Ureter (tissue), 1 donor: Measurements from ENCODE around the gene PRKCB. TPM values are rescaled to one million over a fixed set of nuclear protein-coding genes. Genes with fewer than 3 reads are reported as not detected.

Source experiments
- DNase-seq: peaks from one replicate; pipeline ENCODE4 v3.0.0-alpha.2; 2020; ENCODE audit warnings: low spot score
- total RNA-seq: library from RNA; stranded (reverse); gene quantifications from one replicate; pipeline ENCODE4 v1.2.4, GENCODE V29; 2023
- donor health status: DM: yes; HTN: yes; CAD: no.

PRKCB gene
- 14.3 TPM for total RNA-seq

DNA sequence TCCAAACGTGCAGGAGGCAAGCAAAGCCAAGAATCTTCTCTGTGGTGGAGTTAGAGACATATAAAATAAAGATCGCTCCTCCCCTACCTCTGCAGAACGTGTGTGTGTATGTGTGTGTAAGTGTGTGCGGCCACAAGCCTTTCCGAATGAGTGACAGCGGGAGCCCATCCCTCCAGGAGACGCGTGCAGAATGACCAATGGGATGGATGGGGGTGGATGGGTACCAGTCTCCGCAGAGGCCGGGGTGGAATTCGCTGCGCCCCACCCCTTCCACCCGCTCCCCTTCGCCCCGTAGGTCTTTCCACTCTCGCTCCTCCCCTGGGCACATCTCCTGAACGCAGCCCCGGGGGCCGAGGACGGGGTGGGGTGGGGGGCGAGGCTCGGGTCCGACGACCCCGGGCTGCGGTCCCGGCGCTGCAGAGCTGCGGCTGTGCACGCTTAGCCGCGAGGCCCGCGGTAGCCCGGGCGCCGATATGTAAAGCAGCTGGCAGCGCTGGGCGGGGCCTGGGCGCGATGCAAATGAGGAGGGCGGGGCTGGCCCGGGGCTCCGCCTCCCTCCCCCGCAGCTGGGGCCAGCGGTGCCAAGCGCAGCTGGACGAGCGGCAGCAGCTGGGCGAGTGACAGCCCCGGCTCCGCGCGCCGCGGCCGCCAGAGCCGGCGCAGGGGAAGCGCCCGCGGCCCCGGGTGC is at the start of gene PRKCB:
Gene PRKCB (plus strand): TSS at position 594 of the 688 bp plus-strand sequence.
- DNase-seq = peak; percentile 76

GRCh38 chr16:23786964-23787561 is 48.7 kb upstream of the PRKCB start:
- no peak for DNase-seq

DNA sequence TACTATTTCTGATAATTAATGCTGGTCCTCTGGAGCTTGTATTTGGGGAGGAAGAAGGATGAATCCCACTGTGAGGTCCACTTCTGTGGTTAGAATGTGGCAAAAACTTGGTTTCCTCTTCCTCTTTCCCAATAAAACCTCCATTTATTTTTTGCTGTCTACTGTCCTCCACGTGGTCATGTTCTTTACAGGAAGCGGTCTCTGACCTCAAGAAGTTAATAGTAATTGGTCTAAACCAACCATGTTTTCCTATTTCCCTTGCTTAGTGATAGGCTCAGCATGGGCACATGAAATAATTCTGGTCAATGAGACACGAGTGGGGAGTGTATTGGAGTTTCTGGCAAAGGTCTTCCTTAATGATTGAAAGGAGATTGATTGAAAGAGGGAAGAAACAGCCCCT is 47.1 kb upstream of the PRKCB start:
- no peak for DNase-seq

GRCh38 chr16:23795378-23795777 is 40.4 kb upstream of the PRKCB start:
- DNase-seq = no peak

- DNase-seq = no peak
Observed at GRCh38 chr16:23796941-23797340, 38.8 kb upstream of the PRKCB start.

DNA sequence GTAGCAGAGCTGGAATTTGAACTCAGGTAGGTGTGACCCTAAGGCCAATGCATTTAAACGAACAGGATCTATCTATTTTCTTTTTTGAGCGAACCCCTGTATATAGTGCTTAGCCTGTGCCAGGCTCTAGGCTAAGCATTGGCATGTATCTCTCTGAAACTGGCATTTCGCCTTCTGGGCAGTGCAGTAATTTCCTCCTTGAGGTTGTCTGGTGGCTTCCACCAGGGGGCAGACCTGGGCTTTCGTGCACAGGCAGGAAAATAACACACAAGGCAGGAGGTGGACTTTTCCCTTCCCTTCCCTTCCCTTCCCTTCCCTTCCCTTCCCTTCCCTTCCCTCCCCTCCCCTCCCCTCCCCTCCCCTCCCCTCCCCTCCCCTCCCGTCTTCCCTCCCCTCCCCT is 34.4 kb upstream of the PRKCB start:
- DNase-seq = peak; percentile 77

- no peak for DNase-seq
Observed at GRCh38 chr16:23802776-23803175, 33.0 kb upstream of the PRKCB start.

DNA sequence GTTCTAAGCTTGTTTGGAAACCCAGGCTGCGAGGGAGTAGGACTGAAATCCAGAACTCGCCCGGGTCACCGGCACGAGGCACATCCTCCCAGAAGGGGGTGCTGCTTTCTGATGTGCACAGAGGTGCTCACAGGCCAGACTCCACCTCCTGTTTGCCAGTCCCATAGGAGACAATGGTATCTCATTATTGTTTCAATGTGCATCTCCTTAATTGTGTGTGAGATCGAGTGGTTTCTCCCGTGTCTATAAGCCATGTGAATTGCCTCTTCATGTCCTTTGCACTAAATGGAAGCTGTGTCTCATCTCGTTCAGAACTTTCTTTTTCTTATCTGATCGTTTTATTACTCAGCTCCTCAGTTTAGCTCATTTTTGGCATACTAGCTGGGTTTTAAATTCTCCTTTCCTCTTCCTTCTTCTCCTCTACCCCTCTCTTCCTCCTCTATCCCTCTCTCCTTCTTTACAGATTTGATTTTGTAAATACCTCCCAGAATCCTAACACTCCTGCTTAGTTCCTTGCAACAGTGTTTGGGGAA is 32.1 kb upstream of the PRKCB start:
- DNase-seq = peak; percentile 59

DNA sequence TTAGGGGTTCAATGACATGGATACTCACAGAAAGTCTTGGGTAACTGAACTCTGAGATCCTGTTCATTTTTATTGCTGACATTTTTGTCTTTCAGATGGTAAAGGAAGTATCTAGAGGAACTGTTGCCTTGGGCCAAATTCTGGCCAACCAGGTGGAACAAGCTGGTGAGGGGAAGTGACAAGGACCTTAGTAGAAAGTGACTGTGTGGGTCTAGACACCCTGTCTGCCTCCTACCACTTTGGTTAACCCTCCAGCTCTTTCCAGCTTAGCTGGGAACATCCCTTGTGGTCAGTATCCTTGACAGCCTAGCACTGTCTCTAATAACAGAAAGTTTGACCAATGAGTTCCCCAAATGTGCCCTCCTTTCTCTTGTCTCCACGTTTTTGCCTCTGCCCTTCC is 28.8 kb upstream of the PRKCB start:
- no peak for DNase-seq

DNA sequence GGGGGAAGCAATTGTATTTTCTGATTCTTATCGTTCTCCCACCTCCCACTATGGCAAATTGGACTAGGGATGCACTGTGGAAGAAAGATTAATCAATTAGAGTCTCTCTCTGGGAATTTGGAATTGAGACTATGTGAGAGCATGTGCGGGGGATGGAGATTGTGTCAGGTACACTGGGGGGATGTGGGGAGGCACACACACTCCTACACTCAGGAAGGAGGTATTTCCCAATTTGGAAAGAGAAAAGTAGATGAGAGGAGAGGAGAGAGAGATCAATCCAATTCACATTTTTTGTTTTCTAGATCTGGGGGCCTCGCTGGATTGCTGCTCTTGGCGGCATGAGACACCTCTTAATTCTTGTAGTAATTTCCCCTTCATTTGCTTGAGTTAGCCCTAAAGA is 14.3 kb upstream of the PRKCB start:
- DNase-seq = no peak

GRCh38 chr16:23821875-23822688 is 13.7 kb upstream of the PRKCB start:
- no peak for DNase-seq

DNA sequence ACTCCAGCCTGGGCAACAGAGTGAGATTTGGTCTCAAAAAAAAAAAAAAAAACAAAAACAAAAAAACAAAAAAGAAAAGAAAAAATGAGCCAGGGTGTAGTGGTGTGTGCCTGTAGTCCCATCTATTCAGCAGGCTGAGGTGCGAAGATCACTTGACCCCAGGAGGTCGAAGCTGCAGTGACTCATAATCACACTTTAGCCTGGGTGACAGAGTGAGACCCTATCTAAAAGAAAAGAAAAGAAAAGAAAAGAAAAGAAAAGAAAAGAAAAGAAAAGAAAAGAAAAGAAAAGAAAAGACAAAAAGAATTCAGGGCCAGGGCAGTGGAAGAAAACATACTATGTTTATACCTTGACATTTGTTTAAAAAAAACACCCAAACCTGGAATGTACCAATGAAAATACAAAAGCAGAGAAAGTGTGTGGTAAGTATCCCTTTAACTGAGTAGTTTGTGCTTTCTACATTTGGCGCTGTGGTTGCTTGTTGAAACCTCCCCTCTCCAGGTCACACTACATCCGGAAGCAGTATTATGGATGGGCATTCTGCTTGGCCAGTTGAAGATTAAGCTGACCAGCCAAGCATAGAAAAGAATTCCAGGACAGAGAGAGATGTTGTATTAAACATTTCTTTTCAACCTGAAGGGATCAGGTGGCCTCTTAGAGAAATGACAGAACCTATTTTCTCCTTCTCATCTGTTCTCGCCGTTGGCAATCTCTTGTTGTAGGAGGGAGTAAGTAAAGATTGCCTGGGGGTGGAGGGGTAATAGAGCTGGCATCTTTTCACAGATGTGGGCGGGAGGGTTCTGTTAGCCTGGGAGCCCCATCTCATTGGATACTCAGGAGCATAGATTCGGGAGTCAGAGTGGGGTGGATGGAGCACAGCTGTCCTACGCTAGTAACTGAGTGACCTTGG is 12.1 kb upstream of the PRKCB start:
- no peak for DNase-seq

GRCh38 chr16:23824909-23825308 is 10.9 kb upstream of the PRKCB start:
- DNase-seq = no peak

GRCh38 chr16:23826528-23827045 is 9.2 kb upstream of the PRKCB start:
- DNase-seq = no peak

- DNase-seq = no peak
Observed at GRCh38 chr16:23827057-23827456, 8.7 kb upstream of the PRKCB start.

GRCh38 chr16:23829454-23829853 is 6.3 kb upstream of the PRKCB start:
- no peak for DNase-seq

- no peak for DNase-seq
Observed at GRCh38 chr16:23830276-23830675, 5.5 kb upstream of the PRKCB start.

- DNase-seq = no peak
Observed at GRCh38 chr16:23832882-23833281, 2.9 kb upstream of the PRKCB start.

DNA sequence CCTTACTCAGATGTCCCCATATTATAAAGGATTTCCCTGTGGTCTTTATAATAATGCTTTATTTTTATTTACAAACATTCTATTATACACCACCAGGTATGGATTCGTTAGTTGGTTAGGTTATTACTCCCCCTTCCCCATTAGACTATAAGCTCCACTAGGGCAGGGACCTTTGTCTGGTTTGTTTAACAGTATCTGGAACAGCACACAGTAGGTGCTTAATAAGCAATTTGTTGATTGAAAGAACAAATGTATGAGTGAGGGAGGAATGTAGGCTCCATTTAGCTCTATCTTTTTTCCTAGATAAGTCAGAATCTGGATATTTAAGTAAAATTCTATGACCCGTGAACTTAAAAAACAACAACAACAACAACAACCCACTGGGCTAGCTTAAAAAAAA is 2.3 kb upstream of the PRKCB start:
- DNase-seq = no peak

- DNase-seq = no peak
Observed at GRCh38 chr16:23833960-23834685, 1.7 kb upstream of the PRKCB start.

GRCh38 chr16:23836078-23836403 is 258 bp downstream of the PRKCB start:
- DNase-seq = no peak
